ENCODE data around the gene LIPK.

- TF ChIP-seq, protein P1, sequence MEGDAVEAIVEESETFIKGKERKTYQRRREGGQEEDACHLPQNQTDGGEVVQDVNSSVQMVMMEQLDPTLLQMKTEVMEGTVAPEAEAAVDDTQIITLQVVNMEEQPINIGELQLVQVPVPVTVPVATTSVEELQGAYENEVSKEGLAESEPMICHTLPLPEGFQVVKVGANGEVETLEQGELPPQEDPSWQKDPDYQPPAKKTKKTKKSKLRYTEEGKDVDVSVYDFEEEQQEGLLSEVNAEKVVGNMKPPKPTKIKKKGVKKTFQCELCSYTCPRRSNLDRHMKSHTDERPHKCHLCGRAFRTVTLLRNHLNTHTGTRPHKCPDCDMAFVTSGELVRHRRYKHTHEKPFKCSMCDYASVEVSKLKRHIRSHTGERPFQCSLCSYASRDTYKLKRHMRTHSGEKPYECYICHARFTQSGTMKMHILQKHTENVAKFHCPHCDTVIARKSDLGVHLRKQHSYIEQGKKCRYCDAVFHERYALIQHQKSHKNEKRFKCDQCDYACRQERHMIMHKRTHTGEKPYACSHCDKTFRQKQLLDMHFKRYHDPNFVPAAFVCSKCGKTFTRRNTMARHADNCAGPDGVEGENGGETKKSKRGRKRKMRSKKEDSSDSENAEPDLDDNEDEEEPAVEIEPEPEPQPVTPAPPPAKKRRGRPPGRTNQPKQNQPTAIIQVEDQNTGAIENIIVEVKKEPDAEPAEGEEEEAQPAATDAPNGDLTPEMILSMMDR (IDR thresholded peaks at IDR 0.05; ENCODE audit: control extremely low read depth in 1 of 3, insufficient read depth in 1 of 3, low read depth in 1 of 3, low read length in 3 of 3), result peak in 1 of 3 experiments; percentile 5; a peak in 1 of 4 replicates
- TF ChIP-seq RAD21 (IDR thresholded peaks at IDR 0.05 in 1 of 2, conservative IDR thresholded peaks at IDR 0.05 in 1 of 2; ENCODE audit: low read depth in 2 of 2, low read length in 2 of 2) (no peak), TEAD4 (IDR thresholded peaks at IDR 0.05; ENCODE audit: low read depth, low read length) (no peak), MAX (IDR thresholded peaks at IDR 0.05) (no peak), CTBP2 (IDR thresholded peaks at IDR 0.05; ENCODE audit: borderline replicate concordance, insufficient read depth, insufficient read length, low read length) (no peak), SUZ12 (IDR thresholded peaks at IDR 0.05; ENCODE audit: low read length) (no peak), POLR2A (IDR thresholded peaks at IDR 0.05; ENCODE audit: control extremely low read depth in 1 of 2, low read depth in 2 of 2, low read length in 2 of 2) (no peak), SRF (IDR thresholded peaks at IDR 0.05; ENCODE audit: low read depth, low read length) (no peak), JUND (IDR thresholded peaks at IDR 0.05; ENCODE audit: low read length) (no peak), EZH2 (IDR thresholded peaks at IDR 0.05; ENCODE audit: low read depth, low read length, severe bottlenecking) (no peak), CEBPB (IDR thresholded peaks at IDR 0.05; ENCODE audit: low read depth, low read length) (no peak), EP300 (IDR thresholded peaks at IDR 0.05; ENCODE audit: borderline replicate concordance in 1 of 2, low read depth in 2 of 2, low read length in 2 of 2) (no peak)
- TF ChIP-seq, protein P2, sequence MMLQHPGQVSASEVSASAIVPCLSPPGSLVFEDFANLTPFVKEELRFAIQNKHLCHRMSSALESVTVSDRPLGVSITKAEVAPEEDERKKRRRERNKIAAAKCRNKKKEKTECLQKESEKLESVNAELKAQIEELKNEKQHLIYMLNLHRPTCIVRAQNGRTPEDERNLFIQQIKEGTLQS (IDR thresholded peaks at IDR 0.05; ENCODE audit: insufficient read depth, low read depth, low read length), result no peak
Measured at GRCh38 chr10:88693392-88694020, 12.5 kb upstream of the LIPK start.

All from H1 (cell line).